B cell (primary cell): ENCODE results near the gene ID1.

Experiments used
- CTCF ChIP-seq: fragments of 200-600 bp; IDR thresholded peaks from one replicate; pipeline ENCODE4 v1.8.0; 2022; ENCODE audit warnings: antibody characterized with exemption, mild to moderate bottlenecking
- EZH2 ChIP-seq: IDR thresholded peaks from 2 replicates; pipeline ENCODE4 v1.6.1; 2012; ENCODE audit warnings: borderline replicate concordance, low read depth, mild to moderate bottlenecking, moderate library complexity, low read length; ENCODE audit not compliant: insufficient read depth, poor library complexity, severe bottlenecking

- TF ChIP-seq CTCF: no peak
- TF ChIP-seq EZH2: no peak
Observed at GRCh38 chr20:31572701-31573554, 32.2 kb upstream of the ID1 start.
